GM21717 (cell line): ENCODE data around the gene TFDP1.

Experiments
- ATAC-seq: cut with Tn5 transposase; IDR thresholded peaks from one replicate; pipeline ENCODE4 v1.9.1; 2021; ENCODE audit warnings: mild to moderate bottlenecking, moderate library complexity; ENCODE audit not compliant: unreplicated experiment

The TFDP1 gene

DNA sequence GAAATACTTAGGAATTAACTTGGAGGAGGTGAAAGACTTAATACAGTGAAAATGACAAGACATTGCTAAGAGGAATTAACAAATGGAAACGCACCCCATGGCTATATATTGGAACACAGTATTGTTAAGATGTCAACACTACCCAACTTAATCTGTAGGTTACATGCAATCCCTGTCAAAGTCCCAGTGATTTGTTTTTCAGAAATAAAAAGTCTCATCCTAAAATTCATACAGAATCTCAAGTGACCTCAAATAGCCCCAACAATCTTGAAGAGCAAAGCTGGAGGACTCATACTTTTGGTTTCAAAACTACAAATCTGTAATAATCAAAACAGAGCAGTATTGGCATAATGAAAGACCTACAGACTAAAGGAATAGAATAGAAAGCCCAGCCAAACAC is 60.2 kb downstream of the TFDP1 start:
- no peak for ATAC-seq

DNA sequence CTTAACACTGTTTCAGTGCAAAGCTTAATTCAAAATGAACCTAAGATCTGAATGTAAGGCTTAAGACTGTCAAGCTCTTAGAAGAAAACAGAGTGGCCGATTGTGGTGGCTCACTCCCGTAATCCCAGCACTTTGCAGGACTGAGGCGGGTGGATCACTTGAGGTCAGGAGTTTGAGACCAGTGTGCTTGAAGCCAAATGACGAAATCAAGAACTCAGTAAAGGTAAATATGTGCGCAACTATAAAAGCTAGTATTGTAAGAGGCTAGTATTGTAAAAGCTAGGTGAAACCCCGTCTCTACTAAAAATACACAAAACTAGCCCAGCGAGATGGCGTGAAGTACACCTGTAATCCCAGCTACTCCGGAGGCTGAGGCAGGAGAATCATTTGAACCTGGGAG is 60.8 kb downstream of the TFDP1 start:
- ATAC-seq: no peak

DNA sequence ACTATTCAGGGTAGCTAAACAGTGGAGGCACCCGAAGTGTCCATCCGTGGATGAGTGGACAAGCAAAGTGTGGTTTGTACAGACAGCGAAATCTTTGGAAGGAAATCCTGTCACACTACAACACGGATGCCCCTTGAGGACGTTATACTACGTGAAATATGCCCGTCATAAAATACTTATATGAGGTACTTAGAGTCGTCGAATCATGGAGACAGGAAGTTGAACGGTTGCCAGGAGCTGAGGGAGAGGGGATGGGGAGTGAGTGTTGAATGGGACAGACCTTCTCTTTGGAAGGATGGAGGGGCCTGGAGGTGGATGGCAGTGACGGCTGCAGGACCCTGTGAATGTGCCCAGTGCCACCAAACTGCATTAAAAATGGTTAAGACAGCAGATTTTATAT is 61.8 kb downstream of the TFDP1 start:
- ATAC-seq: no peak

DNA sequence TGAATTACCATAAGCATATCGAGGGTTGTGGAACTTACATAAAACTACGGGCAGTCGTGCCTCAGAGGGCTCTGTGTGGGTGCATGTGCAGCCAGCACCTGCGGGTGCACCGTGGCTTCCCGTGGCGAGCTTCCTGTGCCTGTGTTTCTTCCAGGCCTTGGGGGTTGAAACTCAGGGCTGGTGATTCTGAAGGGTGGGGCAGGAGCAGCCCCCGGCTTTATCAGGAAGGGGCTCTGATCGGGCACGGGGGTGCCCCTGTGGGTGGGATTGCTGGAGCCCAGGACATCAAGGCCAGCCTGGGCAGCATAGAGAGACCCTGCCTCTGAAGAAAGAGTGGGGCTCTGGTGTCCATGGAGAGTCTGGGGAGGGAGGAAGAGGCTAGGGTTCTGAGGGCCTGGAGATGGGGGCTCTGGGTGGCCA is 62.4 kb downstream of the TFDP1 start:
- ATAC-seq: no peak

DNA sequence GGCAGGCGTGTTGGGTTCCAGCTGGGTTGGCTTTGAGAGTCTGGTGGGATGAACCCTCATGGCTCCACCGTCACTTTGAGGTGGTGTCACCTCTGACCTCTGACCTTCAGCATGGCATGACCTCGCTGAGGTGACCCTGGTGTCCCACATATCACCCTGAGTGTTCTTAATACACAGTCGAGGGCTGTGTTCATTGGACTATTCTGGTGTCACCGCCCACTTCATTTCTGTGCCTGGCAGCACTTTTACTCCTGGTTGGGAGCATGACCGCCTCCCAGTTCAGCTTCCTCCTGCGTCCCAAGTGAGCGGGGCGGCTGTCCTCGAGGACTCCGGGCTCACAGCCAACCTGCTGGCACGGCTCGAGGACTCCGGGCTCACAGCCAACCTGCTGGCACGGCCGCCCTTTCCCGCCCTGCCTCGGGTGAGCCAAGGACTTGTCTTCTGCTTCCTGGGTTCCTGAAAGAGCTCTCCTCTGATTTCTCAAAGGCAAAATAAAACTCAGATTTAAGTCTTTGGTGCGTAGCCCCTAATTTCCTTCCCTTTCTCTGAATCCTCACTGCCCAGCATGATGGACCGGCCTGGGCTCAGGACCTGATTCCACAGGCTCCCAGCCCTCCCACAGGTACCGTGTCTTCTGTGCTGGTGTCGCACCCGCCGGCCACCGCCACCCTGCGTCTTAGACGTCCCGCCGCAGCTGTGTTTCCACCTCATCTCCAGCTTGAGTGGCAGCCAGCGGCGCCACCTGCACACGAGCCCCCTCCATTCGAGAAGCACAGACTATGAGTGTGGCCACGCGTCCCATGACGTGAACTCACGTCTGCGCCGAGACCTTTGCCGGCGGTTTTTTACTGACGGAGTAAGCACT is 63.0 kb downstream of the TFDP1 start:
- ATAC-seq: no peak

DNA sequence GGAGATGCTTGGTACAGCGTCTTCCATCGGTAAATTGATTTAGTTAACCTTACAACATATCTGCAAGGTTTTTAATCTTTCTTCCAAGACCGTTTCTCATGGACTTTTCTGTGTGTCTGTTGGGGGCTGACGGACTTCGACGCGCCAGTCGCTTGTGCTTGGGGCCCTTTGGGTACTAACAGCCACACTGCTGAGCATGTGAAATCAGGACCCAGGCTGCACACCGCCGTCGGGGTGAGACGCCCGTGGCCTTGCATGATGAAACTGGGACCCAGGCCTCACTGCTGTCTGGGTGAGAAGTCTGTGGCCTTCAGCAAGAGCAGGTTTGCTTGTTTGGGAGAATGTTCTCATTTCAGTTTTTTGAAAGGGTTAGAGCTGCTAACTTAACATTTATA is 63.7 kb downstream of the TFDP1 start:
- ATAC-seq: no peak

DNA sequence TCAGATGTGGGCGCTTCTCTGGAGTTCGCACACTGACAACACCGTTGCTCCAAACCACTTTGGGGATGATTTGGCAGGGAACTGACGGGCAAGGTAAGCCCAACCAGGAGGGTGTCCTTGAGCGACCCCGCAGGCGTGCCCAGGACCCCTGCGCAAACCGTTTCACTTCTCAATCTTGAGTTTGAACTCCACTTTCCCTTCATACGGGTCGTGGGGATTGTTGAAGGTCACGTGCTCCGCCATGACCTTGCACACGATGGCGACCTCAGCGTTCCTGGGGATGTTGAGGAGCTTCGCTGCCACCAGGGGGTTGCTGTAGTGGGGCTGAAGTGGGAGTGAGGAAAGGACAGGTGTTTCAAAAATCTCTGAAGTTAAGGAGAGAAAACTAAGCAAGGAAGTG is 64.7 kb downstream of the TFDP1 start:
- ATAC-seq: no peak

DNA sequence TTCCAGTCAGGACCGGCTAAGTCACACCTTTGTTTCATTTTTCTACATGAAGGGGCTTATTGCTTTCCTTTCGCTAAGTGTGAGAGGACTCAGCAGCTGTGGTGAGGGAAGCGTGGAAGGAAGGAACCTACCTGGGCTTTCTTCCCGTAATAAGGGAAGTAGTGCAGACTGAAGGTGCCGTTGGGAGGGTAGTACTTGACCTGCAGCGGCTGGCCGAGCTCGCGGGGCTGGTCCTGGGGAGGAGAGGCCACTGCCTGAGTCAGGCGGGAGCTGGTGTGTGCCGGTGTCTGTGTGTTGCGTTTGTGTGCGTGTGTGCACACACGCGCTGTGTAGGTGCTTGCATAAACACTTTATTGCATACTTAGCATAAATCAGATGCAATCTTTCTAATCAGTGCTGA is 65.7 kb downstream of the TFDP1 start:
- ATAC-seq: no peak

DNA sequence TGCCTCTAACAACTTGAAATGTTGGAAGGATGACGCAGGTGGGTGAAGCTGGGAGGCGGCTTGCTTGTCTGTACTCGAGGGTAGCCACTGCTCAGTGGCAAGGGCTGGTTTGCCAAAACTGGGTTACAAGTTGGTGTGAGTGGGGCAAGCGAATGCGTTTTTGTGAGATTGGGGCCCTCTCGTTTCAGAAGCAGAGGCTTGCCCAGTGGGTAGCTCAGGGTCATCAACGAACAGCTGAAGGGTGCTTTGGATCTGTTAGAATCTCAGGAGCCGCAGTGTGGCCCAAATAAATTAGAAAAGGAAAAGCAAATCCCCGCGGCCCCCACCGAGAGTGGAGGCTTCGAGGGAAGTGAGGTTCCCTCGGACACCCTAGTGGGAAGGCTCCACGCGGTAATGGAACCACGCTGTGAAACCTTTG is 66.2 kb downstream of the TFDP1 start:
- ATAC-seq: no peak

DNA sequence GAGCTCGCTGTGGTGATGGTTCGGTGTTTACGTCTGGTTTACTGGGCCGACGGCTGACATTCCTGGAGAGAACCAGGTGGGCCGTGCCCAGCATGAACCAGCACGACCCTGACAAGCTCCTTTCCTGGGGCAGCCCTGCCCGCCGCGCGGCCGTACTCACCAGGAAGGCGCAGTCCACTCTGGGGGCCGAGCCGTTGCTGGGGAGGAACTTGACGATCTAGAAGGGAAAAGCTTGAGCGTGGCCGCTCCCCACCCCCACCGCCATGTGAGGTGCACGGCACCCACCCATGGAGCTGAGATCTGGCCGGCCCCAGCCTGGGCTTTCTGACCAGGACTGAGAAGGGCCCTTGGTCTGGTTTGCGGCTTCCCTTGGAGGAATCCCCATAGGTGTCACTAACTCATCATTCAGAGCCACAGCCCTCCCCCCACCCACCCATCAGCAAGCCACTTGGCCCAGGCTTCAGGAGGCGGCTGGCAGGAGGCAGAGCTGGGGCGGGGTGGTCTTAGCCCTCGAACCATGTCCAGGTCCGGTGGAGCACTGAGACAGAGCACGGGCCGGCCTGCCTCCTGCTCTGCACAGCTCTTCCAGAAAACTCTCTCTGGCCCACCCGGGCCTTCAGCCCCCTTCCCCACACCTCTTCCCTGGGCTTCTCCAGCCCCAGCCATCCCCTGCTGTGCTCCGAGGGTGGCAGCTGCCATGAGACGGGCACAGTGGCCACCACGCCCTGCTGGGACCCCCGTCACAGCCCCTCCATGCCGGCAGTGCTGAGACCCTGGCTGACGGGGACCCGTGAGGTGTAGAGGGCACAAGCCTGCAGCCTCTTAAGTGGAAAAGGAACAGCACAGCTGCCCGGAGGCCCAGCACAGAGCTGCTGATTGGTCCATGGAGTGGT is 67.2 kb downstream of the TFDP1 start:
- ATAC-seq: no peak

DNA sequence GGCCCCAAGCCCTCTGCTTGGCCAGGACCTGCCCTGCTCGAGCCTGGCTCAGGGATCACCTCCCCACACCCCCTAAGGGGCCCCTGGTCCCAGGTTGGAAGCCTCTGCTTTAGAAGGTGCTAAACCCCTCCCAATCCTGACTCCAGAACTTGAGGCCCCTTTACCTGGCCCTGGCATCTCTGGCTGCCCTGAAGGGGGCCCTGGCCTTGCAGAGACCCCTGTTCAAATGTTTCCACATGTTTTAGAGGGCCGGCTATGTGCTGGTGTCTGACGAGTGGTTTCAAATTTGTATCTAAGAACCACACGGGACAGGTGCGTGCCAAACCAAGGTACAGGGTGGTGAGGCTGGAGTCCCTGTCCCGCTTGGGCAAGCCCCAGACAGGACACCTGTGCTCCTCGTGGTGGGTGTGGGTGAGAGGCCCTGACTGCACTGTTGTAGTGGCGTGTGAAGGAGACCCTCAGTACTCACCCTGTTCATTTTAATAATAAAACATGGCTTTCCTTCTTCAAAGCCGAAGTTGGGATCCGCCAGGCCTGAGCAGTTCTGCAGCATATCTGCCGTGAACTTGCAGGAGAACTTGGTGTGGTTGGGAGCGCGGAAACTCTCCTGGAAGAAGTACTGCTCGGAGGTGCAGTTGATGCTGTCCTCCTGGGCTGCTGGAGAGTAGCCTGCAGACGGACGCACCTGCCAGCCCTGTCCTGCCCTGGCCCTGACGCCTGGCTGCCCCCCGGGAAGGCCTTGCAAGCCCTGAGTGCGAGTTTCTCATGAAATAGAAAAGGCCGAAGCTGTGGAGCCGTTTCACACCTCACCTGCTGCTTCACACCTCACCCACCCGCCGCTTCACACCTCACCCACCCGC is 68.1 kb downstream of the TFDP1 start:
- ATAC-seq: no peak

DNA sequence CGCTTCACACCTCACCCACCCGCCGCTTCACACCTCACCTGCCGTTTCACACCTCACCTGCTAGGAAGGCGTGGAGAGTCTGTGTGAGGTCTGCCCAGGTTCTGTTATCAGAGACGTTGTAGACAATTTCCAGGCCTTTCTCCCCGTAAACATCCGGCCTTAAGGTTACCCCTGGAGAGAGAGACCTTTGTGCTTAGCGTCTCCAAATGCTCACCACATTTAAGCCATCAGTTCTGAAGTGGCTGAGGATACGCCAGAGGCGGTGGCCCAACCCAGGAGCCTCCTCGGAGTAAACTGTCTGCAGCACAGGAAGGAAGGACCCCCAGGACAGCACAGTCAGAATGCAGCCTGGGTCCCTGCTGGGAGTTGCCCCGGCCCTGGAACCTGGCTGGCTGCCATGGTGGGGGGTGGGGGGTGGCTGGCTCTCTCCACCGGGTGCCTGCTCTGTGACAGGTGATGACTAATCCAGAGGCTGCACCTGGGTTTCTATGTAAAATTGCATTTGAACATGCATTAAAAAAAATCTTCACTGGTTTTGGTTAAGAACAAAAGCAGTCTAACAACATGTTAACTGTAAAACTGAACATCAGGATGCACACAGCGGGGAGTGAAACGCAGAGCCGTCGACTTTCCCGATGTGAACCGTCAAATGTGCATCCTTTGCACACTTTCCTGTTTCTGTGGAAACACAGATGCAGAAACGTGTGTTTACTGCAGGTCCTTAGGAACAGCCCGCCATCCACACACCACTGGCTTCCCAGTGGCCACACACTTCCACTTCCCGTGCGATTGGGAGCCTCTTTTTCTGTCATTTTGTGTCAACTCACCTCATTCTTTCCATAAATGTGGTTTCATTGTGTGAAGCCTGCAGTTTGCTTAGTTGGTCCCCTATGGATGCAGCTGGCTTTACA is 69.0 kb downstream of the TFDP1 start:
- ATAC-seq: no peak

DNA sequence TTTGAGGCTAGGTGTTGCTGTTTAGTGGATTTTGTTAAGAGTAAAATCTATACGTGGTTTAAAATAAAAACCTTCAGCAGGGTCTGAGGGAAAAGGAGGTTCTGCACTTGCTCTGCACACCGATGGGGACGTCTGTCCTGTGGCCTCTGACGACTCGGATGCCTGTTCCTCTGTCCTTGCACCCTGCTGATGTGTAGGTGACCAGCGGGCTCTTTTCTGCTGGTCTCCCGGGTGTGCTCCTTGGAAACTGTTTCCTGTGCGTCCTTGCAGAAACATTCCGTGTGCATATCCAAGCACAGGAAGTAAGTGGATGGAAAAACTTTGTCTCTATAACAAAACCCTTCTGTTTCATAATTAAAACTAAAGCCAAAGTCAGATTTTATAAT is 69.6 kb downstream of the TFDP1 start:
- no peak for ATAC-seq

DNA sequence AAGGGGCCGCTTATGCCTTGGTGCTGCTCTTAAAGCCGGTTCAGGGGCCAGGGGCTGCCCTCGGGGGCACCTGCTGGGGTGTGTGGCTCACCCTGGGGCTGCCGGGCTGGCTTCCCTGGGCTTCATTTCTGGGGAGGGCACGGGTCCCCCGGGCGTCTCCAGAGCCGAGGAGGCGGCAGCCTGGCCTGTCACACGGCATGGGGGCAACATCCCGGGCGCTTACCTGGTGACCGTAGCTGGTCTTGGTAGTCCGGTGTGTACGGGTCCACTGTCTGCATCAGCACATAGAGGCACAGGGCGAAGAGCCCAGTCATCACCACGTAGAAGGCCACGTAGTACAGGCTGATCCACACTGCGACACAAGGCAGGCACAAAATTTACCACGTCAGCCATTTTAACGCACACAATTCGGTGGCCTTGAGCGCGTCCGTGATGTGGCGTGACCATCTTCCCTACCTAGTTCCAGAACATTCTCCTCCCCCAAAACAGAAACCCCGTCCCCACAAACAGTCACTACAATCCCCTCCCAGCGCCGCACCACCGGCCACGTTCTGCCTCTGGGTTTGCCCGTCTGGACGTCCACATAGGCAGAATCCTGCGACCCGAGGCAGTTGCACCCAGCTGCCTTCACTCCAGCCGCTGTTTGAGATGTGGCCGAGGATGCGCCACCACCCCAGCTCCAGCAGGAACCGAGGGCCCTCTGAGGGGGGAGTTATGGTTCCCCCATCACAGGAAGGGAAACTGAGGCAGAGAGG is 70.2 kb downstream of the TFDP1 start:
- no peak for ATAC-seq

DNA sequence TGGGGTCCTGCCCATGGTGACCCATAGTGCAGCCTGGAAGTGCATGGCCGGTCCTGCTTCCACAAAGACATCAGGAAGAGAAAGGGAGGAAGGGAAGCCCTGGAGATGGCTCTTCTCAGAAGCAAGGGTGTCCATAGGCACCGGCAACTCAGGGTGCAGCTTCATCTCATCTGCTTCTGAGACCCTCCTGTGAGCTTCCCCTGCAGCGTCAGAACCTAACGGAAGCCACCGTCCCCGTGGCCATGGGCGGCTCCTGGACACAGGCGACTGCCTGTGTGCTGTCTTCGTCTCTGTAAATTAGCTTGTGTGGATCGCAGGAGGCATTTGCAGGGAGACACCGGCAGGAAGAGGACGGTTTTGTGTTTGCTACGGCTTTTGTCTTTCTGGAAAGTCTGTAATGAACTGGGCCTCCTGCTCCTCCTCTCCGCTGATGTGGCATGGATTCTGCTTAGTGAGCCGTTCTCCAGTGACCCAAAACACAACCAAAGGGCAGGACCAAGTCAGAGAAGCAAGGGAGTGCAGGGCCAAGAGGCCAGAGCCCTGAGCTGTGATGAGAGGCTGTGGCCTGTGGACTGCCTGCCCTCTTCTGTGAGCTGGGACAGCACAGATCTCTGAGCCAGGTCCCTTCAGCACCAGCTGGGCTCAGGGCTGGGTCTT is 70.9 kb downstream of the TFDP1 start:
- no peak for ATAC-seq

DNA sequence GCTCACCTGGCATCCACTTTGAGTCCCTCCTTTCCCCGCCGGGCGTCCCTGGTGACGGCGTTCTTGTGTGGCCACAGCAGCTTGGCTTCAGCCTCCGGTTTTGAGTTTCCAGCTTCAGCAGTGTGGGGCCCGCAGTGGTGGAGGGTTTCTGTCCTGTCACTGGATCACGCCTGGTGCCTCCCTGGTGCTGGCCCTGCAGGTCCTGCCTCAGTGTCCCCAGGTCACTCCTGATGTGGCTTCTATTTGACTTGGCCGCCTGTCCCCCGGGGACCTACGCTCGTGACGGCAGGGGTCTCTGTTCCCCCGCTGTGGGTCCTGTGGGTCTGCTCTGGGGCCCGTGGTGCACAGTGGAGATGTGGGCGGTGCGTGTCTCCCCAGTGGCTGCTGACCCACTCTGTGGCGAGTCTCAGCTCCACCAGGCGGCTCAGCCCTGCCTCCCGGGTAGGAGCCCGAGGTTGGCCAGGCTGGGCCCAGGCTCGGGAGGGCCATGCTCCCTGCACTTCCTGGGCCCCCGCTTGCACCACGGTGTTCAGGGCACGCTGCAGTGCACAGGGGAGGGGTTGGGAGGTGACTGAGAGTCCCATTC is 71.5 kb downstream of the TFDP1 start:
- ATAC-seq: no peak

DNA sequence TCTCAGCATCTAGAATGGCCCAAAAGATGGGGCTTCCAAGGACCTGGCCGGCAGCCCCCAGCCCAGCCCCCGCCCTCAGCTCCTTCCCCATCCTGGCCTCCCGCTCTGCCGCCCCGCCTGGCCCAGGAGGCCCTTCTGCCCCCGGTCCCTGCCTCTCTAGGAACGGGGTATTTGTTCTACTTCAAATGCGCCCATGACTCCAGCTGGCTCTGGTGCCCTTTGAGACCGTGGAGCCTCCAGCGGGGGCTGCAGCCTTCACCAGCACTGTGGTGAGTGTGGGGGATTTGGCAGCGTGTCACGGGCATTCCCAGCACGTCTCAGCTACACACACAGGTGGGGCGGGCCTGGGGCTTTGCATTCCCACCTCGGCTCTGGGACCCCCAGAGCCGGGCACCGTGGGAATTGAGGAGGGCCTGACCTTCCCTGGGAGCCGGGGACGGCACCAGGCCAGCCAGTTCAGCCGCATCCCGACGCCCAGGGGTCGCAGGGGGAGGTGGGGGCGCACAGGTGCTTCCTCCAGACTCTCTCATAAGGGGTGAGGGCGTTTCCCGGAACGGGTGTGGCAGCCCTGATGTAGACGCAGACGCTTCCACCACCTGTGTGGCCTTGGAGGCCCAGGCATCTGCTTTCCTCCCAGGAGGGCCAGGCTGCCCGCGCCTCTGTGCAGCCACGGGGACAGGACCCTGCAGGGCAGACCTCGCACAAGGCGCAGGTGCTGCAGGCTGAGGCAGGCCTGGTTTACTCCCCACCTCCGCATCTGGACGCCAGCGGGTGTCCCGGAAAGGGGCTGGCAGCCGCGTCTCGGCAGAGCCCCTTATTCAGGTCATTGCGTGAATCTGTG is 72.5 kb downstream of the TFDP1 start:
- ATAC-seq: no peak
